ENCODE results near the gene UBR7. TPM values are rescaled to one million over a fixed set of nuclear protein-coding genes. Genes with fewer than 3 reads are reported as not detected.
"Not testable (repeated sequence)": the region's sequence is repeated elsewhere in the genome, so short reads cannot be mapped to it uniquely, and the experiment has no call there.

The UBR7 gene
- total RNA-seq, 1 donor from 2014 or later = 7.8 TPM

DNA sequence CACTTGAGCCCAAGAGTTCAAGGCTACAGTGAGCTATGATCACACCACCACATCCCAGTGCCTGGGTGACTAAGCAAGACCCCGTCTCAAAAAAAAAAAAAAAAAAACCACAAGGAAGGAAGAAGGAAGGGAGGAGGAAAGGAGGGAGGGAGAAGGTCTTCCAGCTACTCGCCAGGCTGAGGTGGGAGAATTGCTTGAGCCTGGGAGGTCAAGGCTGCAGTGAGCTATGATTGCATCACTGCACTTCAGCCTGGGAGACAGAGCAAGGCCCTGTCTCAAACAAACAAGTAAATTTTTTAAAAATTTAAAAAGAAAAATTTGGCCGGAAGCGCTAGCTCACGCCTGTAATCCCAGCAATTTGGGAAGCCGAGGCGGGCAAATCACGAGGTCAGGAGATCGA, 38.4 kb upstream of the UBR7 start:
- H3K79me2 ChIP-seq (ENCODE audit: insufficient read depth, low read length); H3K4me2 ChIP-seq (ENCODE audit: low read length); H3K9me3 ChIP-seq (ENCODE audit: insufficient read depth, low read depth, low read length); H3K4me3 Mint-ChIP-seq (ENCODE audit: unreplicated experiment); H4K20me1 ChIP-seq (ENCODE audit: insufficient read depth, low read length); H3K36me3 ChIP-seq (ENCODE audit: insufficient read depth, low read length); H2AFZ ChIP-seq (ENCODE audit: low read depth, low read length); H3K27ac ChIP-seq (ENCODE audit: low read depth, low read length); DNase-seq (ENCODE audit: low read depth); H3K4me1 ChIP-seq (ENCODE audit: insufficient read depth, low read length); H3K4me3 ChIP-seq (ENCODE audit: insufficient read depth, low read depth, low read length); H3K9me3 Mint-ChIP-seq (ENCODE audit: unreplicated experiment); H3K27ac Mint-ChIP-seq (ENCODE audit: unreplicated experiment); FAIRE-seq; H3K9ac ChIP-seq (ENCODE audit: low read length); H3K4me1 Mint-ChIP-seq (ENCODE audit: low read depth, unreplicated experiment); H3K27me3 Mint-ChIP-seq (ENCODE audit: low read depth, unreplicated experiment); H3K36me3 Mint-ChIP-seq (ENCODE audit: low read depth, unreplicated experiment); H3K27me3 ChIP-seq (ENCODE audit: insufficient read depth, low read length): not testable (repeated sequence)

DNA sequence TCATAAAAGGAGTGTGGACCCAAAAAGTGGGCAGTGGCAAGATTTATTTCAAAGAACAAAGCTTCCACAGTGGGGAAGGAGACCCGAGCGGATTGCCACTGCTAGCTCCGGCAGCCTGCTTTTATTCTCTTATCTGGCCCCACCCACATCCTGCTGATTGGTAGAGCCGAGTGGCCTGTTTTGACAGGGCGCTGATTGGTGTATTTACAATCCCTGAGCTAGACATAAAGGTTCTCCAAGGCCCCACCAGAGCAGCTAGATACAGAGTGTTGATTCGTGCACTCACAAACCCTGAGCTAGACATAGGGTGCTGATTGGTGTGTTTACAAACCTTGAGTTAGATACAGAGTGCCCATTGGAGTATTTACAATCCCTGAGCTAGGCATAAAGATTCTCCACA, 37.4 kb upstream of the UBR7 start:
- FAIRE-seq; DNase-seq (ENCODE audit: low read depth): not testable (repeated sequence)

DNA sequence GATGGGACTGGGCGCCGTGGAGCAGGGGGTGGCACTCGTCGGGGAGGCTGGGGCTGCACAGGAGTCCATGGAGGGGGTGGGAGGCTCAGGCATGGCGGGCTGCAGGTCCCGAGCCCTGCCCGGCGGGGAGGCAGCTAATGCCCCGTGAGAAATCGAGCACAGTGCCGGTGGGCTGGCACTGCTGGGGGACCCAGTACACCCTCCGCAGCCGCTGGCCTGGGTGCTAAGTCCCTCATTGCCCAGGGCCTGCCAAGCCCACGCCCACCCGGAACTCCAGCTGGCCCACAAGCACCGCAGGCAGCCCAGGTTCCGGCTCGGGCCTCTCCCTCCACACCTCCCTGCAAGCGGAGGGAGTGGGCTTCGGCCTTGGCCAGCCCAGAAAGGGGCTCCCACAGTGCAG, 36.9 kb upstream of the UBR7 start:
- not testable (repeated sequence) for H3K27ac Mint-ChIP-seq (ENCODE audit: unreplicated experiment); H3K9ac ChIP-seq (ENCODE audit: low read length); DNase-seq (ENCODE audit: low read depth); H3K36me3 ChIP-seq (ENCODE audit: insufficient read depth, low read length); H3K27me3 ChIP-seq (ENCODE audit: insufficient read depth, low read length); H3K27ac ChIP-seq (ENCODE audit: low read depth, low read length); H3K4me2 ChIP-seq (ENCODE audit: low read length); H3K27me3 Mint-ChIP-seq (ENCODE audit: low read depth, unreplicated experiment); H3K9me3 ChIP-seq (ENCODE audit: insufficient read depth, low read depth, low read length); H3K9me3 Mint-ChIP-seq (ENCODE audit: unreplicated experiment); H3K36me3 Mint-ChIP-seq (ENCODE audit: low read depth, unreplicated experiment); H4K20me1 ChIP-seq (ENCODE audit: insufficient read depth, low read length); H2AFZ ChIP-seq (ENCODE audit: low read depth, low read length); H3K4me1 Mint-ChIP-seq (ENCODE audit: low read depth, unreplicated experiment); H3K4me3 Mint-ChIP-seq (ENCODE audit: unreplicated experiment); H3K4me3 ChIP-seq (ENCODE audit: insufficient read depth, low read depth, low read length); FAIRE-seq; H3K4me1 ChIP-seq (ENCODE audit: insufficient read depth, low read length); H3K79me2 ChIP-seq (ENCODE audit: insufficient read depth, low read length)

More for the DNA sequence above, 37.4 kb upstream of the UBR7 start:
- H3K36me3 ChIP-seq (ENCODE audit: insufficient read depth, low read length); H3K27me3 Mint-ChIP-seq (ENCODE audit: low read depth, unreplicated experiment); H3K9me3 ChIP-seq (ENCODE audit: insufficient read depth, low read depth, low read length); H3K9ac ChIP-seq (ENCODE audit: low read length); H3K4me3 Mint-ChIP-seq (ENCODE audit: unreplicated experiment); H3K4me3 ChIP-seq (ENCODE audit: insufficient read depth, low read depth, low read length); H3K36me3 Mint-ChIP-seq (ENCODE audit: low read depth, unreplicated experiment); H2AFZ ChIP-seq (ENCODE audit: low read depth, low read length); H3K4me1 ChIP-seq (ENCODE audit: insufficient read depth, low read length); H3K79me2 ChIP-seq (ENCODE audit: insufficient read depth, low read length); H3K27ac Mint-ChIP-seq (ENCODE audit: unreplicated experiment); H3K27me3 ChIP-seq (ENCODE audit: insufficient read depth, low read length); H3K27ac ChIP-seq (ENCODE audit: low read depth, low read length); H3K4me2 ChIP-seq (ENCODE audit: low read length); H4K20me1 ChIP-seq (ENCODE audit: insufficient read depth, low read length); H3K4me1 Mint-ChIP-seq (ENCODE audit: low read depth, unreplicated experiment); H3K9me3 Mint-ChIP-seq (ENCODE audit: unreplicated experiment): not testable (repeated sequence)

DNA sequence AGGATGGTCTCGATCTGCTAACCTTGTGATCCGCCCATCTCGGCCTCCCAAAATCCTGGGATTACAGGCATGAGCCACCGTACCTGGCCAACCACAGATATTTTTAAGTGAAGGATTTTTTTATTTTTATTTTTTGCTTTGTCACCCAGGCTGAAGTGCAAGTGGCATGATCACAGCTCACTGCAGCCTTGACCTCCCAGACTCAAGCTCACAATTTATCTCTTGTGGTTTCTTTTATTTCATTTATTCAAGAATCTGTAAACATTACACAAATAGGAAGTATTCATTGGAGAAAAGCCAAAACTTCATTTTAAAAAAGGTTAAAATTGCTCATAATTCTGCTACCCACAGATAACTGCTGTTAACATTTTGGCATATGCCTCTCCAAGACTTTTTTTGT, 35.7 kb upstream of the UBR7 start:
- Histone ChIP-seq H3K79me2 (ENCODE audit: insufficient read depth, low read length) (no peaks in the 10 kb centered on the region), H3K9me3 (ENCODE audit: insufficient read depth, low read depth, low read length) (no peaks in the 10 kb centered on the region), H2AFZ (ENCODE audit: low read depth, low read length) (no peak overlapping the region), H3K4me2 (ENCODE audit: low read length) (no peak overlapping the region), H3K4me1 (ENCODE audit: insufficient read depth, low read length) (peaks cover 3% of the 10 kb centered on the region), H3K36me3 (ENCODE audit: insufficient read depth, low read length) (no peaks in the 10 kb centered on the region), H4K20me1 (ENCODE audit: insufficient read depth, low read length) (no peaks in the 10 kb centered on the region), H3K9ac (ENCODE audit: low read length) (no peak overlapping the region), H3K4me3 (ENCODE audit: insufficient read depth, low read depth, low read length) (no peak overlapping the region), H3K27me3 (ENCODE audit: insufficient read depth, low read length) (peaks cover 2% of the 10 kb centered on the region), H3K27ac (ENCODE audit: low read depth, low read length) (no peak overlapping the region)
- FAIRE-seq = no peak
- H3K9me3 Mint-ChIP-seq (ENCODE audit: unreplicated experiment) = no peaks in the 10 kb centered on the region
- peaks cover 5% of the 10 kb centered on the region for H3K27me3 Mint-ChIP-seq (ENCODE audit: low read depth, unreplicated experiment)
- no peak overlapping the region for H3K27ac Mint-ChIP-seq (ENCODE audit: unreplicated experiment)
- no peak for TF ChIP-seq EZH2 (IDR thresholded peaks at IDR 0.05; ENCODE audit: insufficient read depth, low read length)
- no peaks in the 10 kb centered on the region for H3K36me3 Mint-ChIP-seq (ENCODE audit: low read depth, unreplicated experiment)
- no peaks in the 10 kb centered on the region for H3K4me1 Mint-ChIP-seq (ENCODE audit: low read depth, unreplicated experiment)
- no peak overlapping the region for H3K4me3 Mint-ChIP-seq (ENCODE audit: unreplicated experiment)
- no peak for DNase-seq (ENCODE audit: low read depth)
